Measurements from ENCODE around the gene KIF6.
A peak's percentile ranks its signal among the peaks of the same experiment; 100 is the strongest.

Gene KIF6

GRCh38 chr6:39417440-39417839, 307.8 kb downstream of the KIF6 start:
- no peak for DNase-seq (ENCODE audit: low spot score)

- DNase-seq (ENCODE audit: low spot score) = no peak
Observed at GRCh38 chr6:39416728-39417127, 308.5 kb downstream of the KIF6 start.

GRCh38 chr6:39416026-39416425, 309.2 kb downstream of the KIF6 start:
- no peak for DNase-seq (ENCODE audit: low spot score)

GRCh38 chr6:39415482-39415881, 309.7 kb downstream of the KIF6 start:
- DNase-seq (ENCODE audit: low spot score) = no peak

GRCh38 chr6:39411465-39411864, 313.7 kb downstream of the KIF6 start:
- no peak for DNase-seq (ENCODE audit: low spot score)

- DNase-seq (ENCODE audit: low spot score) = no peak
Observed at GRCh38 chr6:39411001-39411400, 314.2 kb downstream of the KIF6 start.

- no peak for DNase-seq (ENCODE audit: low spot score)
Observed at GRCh38 chr6:39409889-39410288, 315.3 kb downstream of the KIF6 start.

GRCh38 chr6:39407446-39407993, 317.7 kb downstream of the KIF6 start:
- no peak for DNase-seq (ENCODE audit: low spot score)

- DNase-seq (ENCODE audit: low spot score) = no peak
Observed at GRCh38 chr6:39404312-39404711, 320.9 kb downstream of the KIF6 start.

- no peak for DNase-seq (ENCODE audit: low spot score)
Observed at GRCh38 chr6:39403304-39403703, 321.9 kb downstream of the KIF6 start.

- peak; percentile 79 for DNase-seq (ENCODE audit: low spot score)
Observed at GRCh38 chr6:39402239-39402751, 322.9 kb downstream of the KIF6 start.

- DNase-seq (ENCODE audit: low spot score) = no peak
Observed at GRCh38 chr6:39401376-39401775, 323.8 kb downstream of the KIF6 start.

- DNase-seq (ENCODE audit: low spot score) = no peak
Observed at GRCh38 chr6:39400026-39400425, 325.2 kb downstream of the KIF6 start.

- no peak for DNase-seq (ENCODE audit: low spot score)
Observed at GRCh38 chr6:39396854-39397253, 328.4 kb downstream of the KIF6 start.

- DNase-seq (ENCODE audit: low spot score) = no peak
Observed at GRCh38 chr6:39393075-39393474, 332.1 kb downstream of the KIF6 start.

- no peak for DNase-seq (ENCODE audit: low spot score)
Observed at GRCh38 chr6:39391182-39391581, 334.0 kb downstream of the KIF6 start.

GRCh38 chr6:39389484-39389767, 335.8 kb downstream of the KIF6 start:
- no peak for DNase-seq (ENCODE audit: low spot score)

GRCh38 chr6:39388606-39389483, 336.4 kb downstream of the KIF6 start:
- peak; percentile 55 for DNase-seq (ENCODE audit: low spot score)

GRCh38 chr6:39387785-39388184, 337.4 kb downstream of the KIF6 start:
- peak; percentile 25 for DNase-seq (ENCODE audit: low spot score)

- no peak for DNase-seq (ENCODE audit: low spot score)
Observed at GRCh38 chr6:39386487-39386886, 338.7 kb downstream of the KIF6 start.

- no peak for DNase-seq (ENCODE audit: low spot score)
Observed at GRCh38 chr6:39381550-39382140, 343.6 kb downstream of the KIF6 start.

- no peak for DNase-seq (ENCODE audit: low spot score)
Observed at GRCh38 chr6:39380837-39381549, 344.2 kb downstream of the KIF6 start.

- no peak for DNase-seq (ENCODE audit: low spot score)
Observed at GRCh38 chr6:39378960-39379425, 346.2 kb downstream of the KIF6 start.

Data from putamen (tissue), 1 donor.